CD4-positive, alpha-beta T cell treated with Interleukin-2 at 100 ng/mL for 4 hours (primary cell): ENCODE data around the gene PON2.
"Not testable (repeated sequence)": the region's sequence is repeated elsewhere in the genome, so short reads cannot be mapped to it uniquely, and the experiment has no call there.

ENCODE experiments used
- DNase-seq: peaks from one replicate; pipeline ENCODE4 v3.0.0-alpha.2; 2020; ENCODE audit warnings: low spot score

The PON2 gene

DNA sequence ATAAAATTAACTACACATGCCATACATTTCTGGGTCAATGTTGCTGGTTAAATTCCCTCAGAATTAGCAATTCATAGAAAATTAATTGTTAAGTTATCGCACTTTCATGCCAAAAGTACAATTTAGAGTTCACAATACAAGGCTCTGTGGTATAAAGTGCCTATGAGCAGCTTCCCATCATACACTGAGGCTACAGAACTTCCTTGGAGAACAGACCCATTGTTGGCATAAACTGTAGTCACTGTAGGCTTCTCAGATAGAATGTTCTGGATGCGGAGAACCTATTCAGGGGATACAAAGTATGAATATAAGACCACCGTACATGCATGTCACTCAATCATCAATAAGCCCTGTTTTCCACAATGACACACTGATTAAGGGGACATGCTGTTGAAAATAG lies 29.6 kb downstream of the PON2 start:
- DNase-seq = no peak

DNA sequence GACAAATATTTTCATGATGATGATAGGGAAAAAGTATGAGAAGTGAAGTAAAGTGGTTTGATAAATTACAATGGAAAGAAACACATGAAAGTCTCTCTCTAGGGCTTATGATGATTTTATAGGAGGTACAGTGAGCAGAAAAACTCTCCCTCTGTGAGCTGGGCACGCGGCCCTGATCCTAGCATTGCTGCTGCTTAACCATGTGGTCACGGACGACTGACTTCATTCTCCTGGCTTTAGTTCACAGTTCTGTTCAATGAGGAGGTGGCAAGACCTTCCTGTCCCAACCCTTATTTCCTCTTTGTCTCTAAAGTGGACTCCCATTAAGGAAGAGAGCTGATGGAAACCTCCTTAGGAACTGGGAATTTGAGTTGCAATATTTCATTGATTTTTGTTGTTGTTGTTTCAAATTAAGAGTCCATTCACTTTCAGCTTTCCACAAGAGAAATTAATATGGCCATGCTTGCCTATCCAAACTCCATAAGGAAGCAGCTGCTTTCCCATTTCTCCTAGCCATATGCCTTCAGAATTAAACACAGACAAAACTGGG lies 30.4 kb downstream of the PON2 start:
- no peak for DNase-seq

- no peak for DNase-seq
Observed at GRCh38 chr7:95398155-95398940, 36.5 kb downstream of the PON2 start.

- no peak for DNase-seq
Observed at GRCh38 chr7:95397381-95397780, 37.4 kb downstream of the PON2 start.

- DNase-seq = no peak
Observed at GRCh38 chr7:95396136-95397032, 38.4 kb downstream of the PON2 start, which contains the start of gene PON3. Gene PON3 (minus strand): TSS chr7:95396375. CDS start chr7:95396350, 25 bp downstream.

DNA sequence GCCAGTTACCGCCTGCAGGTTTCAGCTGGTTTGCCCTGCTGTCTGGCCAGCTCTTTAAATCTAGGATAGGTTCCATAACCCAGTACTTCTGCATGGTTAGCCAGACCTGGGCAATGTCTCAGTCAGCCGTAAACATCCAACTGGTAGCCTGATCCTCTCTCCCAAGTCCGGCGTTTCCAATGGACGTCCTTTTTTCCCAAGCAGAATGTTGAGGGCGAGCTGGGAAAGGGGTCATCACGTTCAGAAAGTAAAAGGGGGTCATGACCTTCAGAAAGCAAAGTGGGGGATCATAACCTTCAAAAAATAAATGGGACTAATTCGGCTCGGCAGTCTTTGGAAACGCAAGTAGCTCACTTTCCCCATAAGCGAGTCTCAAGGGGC lies 39.1 kb downstream of the PON2 start:
- DNase-seq = no peak

GRCh38 chr7:95394370-95394769 lies 40.5 kb downstream of the PON2 start:
- no peak for DNase-seq

DNA sequence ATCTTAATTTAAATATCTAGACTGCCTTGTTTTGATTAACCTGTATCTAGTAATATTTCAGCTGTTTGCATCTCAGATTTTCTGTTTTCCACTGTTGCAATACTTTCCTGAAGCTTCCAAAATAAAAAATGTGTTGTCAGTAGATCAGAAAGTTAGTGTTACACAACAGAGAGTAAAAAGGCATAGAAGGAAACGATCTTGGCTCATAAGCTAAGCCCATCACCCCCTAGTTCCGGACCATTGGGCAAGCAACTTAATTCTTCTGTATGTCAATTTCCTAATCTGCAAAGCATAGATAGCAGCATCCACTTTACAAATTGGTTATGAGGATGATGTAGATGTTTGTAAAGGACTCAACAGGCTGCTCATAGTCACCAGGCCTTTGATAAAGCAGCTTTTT lies 43.1 kb downstream of the PON2 start:
- no peak for DNase-seq

GRCh38 chr7:95389516-95389915 lies 45.3 kb downstream of the PON2 start:
- no peak for DNase-seq

- not testable (repeated sequence) for DNase-seq
Observed at GRCh38 chr7:95379457-95379856, 55.4 kb downstream of the PON2 start.

DNA sequence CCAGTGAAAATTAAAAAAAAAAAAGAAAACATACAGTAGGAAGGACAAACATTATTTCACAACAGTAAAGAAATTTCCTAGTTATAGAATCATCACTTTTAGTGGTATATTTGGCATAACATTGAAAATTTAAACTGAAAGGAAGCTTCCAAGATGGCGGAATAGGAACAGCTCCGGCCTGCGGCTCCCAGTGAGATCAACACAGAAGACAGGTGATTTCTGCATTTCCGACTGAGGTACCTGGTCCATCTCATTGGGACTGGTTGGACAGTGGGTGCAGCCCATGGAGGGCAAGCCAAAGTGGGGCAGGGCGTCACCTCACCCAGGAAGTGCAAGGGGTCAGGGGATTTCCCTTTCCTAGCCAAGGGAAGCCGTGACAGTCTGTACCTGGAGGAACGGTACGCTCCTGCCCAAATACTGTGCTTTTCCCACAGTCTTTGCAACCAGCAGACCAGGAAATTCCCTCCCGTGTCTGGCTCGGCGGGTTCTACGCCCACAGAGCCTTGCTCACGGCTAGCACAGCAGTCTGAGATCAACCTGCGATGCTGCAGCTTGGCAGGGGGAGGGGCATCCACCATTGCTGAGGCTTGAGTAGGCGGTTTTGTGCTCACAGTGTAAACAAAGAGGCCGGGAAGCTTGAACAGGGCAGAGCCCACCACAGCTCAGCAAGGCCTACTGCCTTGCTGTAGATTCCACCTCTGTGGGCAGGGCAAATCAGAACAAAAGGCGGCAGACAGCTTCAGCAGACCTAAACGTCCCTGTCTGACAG lies 58.0 kb downstream of the PON2 start:
- no peak for DNase-seq

- no peak for DNase-seq
Observed at GRCh38 chr7:95375591-95376257, 59.1 kb downstream of the PON2 start.

- no peak for DNase-seq
Observed at GRCh38 chr7:95373323-95373722, 61.5 kb downstream of the PON2 start.

GRCh38 chr7:95368235-95368634 lies 66.6 kb downstream of the PON2 start:
- DNase-seq = no peak

DNA sequence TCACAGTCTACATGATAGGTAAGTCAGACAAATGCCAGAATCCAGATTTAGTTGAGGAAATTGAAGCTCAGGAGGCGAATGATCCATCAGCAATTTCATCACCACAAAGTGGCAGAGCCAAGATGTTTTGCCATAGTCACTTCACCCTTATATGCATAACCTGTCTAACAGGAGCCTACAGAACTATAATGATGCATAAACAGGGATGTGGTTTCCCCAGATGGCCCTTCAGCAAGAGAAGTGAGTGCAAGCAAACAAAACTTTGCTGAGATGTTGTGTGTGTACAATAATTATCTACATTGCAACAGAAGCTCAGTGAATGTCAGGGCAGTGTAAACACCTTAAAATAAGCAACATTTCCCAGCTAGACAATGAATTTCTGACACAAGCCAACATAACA lies 67.2 kb downstream of the PON2 start:
- DNase-seq = no peak

DNA sequence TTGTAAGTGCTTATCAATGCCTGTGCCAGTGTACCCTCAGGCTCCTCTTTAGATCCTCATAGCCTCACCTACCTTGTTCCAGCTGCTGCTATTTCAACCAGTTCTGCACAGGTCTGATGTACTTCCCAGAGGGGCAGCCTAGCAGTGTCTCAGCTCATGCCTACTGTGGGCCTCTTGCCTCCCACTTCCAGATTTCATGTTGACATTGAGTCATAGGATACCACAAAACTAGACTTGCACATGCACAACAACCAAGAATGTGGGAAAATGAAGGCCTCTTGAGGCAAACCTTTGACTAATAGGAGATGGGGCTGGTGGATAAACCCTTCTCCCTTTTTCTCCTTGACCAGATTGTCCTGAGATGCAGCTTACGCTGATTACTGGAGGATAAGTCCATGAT lies 69.7 kb downstream of the PON2 start:
- DNase-seq = no peak

DNA sequence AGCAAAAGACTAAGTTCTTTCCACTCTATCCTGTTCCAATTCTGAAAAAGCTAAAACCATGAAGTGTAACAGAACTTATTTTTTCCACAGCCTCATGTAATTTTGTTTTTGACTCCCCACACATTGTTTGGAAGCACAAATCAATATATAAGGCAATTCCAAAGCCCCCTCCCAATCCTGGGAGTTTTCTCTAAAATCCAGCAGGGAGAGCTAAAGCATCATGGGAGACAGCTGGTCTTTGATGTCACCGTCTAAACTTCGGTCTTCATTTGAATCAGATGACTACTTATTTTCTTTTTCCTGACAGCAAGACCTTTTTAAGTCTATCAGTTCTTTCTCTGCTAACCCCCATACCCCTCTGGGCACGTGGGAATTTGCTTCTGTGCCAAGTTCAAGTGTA lies 77.2 kb downstream of the PON2 start:
- DNase-seq = no peak
